Measurements from ENCODE around the gene SLC6A17.

DNA sequence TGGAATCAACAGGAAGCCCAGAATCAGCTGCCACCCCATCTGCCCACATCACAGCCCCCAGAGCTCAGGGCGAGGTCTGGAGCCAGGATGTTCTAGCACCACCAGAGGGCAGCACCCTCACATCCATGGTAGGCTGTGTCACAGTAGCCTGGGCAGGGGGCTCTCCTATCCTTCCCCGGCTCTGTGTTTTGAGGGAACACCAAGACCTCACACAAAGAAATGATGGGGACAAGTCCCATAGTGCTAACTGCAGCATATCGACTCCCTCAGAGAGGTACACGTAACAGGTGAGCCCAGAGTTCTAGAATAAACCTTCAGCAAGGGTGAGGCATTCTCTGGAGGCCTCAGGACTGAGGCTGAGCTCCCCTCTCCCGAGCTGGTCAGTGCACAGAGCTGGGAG lies 57.5 kb downstream of the SLC6A17 start:
- TF ChIP-seq EZH2 (IDR thresholded peaks at IDR 0.05; ENCODE audit: insufficient read depth, poor library complexity, severe bottlenecking) (no peak), EZH2phosphoT487 (IDR thresholded peaks at IDR 0.05; ENCODE audit: insufficient read depth, low read depth) (no peak)
